GM18502 (cell line): Measurements from ENCODE around the gene RAMP1.

ENCODE experiments used
- ATAC-seq: cut with Tn5 transposase; IDR thresholded peaks from one replicate; pipeline ENCODE4 v1.9.1; 2021; ENCODE audit warnings: mild to moderate bottlenecking; ENCODE audit not compliant: unreplicated experiment, poor library complexity

Gene RAMP1

DNA sequence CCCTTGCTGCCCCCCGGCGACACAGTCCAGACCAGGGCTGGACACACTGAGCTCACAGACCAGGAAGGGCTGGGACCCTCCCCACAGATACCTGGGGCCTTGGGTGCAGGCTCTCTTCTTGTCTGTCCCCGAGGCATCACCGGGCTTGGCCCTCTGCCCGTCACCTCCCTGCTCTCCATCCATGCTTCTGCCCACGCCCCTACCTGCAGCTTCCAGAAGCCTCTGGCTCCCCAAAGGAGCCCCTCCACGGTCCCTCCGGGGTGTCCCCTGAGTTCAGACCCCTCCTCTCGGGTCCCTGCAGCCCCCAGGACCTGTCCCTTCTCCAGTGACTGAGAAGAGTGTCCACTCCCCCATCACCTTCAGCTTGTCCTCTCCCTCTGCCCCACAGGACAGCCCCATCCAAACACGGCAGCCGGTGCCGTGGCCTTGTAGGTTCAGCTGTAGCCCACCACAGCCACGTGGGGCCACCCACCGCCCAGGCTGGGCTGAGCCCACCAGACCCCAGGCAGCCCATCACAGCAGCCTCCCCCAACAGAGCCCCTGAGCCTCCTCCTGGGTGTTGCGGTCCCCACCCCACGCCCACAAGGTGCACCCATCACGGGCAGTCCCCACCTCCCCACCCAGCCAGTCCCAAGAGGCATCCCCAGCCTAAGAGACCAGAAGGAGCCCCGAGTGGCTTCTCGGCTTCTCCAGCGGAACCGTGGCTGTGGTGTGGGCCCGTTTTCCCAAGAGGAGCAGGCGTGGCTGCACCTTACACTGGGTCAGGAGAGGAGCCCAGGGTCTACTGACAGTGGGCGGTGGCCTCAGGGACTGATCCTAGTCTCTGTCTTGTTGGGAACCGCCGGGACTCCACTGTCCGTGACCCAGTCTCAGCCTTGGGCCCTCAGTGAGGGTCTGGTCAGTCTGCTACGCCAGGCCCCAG lies 53.1 kb downstream of the RAMP1 start:
- ATAC-seq: no peak

DNA sequence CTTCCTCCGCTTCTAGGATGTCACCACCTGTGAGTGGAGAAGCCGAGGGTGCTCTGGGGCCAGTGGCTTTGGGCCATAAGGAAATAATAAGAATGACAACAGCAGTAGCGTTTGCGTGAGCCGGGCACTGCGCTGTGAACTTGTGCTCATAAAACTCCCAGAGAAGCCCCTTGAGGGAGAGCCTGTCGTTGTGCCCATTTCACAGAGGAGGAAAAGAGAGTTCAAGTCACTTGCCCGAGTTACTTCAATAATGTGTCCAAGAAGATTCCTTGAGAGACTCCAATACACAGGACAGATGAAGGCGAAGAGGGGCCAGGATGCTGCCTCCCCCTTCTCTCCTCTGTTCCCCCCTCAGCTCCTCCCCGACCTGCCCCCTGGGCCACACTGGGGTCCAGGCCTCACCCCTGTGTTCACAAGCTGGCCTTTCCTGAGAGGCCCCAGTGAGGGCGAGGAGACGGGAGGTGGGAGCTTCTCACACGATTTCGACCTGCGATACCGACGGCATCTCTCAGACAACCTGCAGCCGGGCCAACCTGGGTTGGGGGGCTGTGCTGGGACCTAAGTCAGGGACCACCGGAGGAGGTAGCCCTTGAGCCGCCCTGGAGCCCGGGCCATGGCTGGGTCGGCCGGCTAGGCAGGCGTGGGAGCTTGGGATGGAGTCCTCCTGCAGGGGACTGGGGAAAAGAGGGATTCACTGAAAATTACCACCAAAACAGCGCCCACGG lies 53.9 kb downstream of the RAMP1 start:
- no peak for ATAC-seq

DNA sequence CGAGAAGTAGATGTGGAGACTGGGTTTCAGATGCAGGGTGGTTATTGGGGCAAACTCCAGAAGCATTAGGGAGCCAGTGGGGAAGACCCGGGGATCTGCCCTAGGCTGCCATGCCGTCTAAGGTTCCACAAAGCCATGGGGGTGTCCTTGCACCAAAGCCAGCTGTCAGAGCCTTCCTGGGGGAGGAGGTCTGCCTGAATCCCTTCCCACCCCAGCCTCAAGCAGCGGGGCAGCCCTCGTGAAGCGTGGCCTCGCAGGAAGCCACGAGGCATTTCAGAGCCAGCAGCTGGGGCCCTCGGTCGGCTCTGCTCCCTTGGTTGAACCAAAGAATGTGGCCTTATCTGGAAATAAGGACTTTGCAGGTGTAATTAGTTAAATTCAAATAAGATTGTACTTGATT lies 56.2 kb downstream of the RAMP1 start:
- no peak for ATAC-seq

DNA sequence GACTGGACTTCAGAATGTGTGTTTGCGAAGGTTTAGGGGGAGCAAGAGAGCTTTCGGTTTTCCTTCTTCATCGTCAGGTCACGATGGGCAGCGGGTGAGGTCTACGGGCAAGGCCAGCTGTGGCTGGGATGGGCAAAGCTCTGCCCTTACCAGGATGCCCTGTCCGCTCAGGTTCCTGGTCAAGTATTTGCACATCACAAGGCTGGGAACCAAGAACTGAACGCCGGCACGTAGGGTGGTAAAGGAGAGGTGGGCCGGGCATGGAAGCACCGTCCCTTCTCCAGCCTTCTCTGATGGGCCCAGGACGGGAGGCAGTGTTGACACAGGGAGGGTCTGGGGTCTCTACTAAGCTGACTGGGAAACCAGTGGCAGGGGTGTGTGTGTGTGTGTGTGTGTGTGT lies 56.9 kb downstream of the RAMP1 start:
- ATAC-seq: no peak

DNA sequence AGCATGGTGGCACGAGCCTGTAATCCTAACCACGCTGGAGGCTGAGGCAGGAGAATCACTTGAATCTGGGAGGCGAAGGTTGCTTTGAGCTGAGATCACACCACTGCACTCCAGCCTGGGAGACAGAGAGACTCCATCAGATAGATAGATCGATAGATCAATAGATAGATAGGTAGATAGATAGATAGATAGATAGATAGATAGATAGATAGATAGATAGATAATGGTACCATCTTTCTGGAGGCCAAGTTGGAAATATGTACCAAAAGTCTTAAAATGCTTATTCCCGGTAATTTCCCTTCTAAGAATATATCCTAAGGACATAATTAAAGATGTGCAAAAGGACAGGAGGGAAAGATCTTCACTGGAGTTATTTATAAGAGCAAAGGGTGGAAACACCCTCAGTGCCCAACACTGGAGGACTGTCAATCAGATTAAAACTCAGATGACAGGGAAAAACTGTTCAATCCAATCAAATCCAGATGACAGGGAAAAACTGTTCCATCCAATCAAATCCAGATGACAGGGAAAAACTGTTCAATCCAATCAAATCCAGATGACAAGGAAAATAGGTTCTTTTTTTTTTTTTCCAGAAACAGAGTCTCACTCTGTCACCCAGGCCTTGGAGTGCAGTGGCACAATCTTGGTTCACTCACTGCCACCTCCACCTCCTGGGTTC lies 58.4 kb downstream of the RAMP1 start:
- ATAC-seq: no peak

DNA sequence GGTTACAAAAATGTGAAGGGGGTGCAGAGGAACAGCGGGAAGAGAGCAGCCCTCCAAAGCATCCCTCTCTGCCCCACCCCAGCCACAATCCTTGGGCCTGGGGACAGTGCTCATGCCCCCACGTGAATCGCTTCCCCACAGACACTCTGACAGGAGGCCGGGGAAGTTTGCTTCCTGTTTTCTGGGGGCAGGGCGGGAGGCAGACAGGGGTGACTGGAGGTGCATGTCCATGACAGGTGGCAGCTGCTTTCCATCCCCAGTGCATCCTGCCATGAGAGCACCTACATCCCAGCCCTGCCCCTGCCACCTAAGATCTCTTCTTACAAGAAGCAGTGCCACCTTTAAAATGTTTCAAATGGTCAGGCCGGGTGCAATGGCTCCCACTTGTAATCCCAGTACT lies 60.2 kb downstream of the RAMP1 start:
- no peak for ATAC-seq

DNA sequence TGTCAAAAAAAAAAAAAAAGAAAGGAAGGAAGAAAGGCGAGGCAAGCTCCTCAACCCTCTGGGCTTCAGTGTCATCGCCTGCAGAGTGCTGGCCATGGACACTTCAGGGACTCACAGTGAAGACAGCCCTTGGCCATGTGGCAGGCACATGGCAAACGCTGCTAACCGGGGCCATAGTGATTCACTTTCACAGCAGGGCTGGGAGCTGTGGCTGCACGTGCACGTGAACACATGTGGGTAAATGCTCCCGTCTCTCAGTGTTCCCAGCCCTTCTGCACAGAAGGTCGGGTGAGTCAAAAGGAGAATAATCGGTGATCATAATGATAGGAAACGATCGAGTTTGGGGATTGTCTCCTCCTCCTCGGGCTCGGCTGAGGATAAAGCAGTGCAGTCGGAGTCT lies 61.2 kb downstream of the RAMP1 start:
- no peak for ATAC-seq

DNA sequence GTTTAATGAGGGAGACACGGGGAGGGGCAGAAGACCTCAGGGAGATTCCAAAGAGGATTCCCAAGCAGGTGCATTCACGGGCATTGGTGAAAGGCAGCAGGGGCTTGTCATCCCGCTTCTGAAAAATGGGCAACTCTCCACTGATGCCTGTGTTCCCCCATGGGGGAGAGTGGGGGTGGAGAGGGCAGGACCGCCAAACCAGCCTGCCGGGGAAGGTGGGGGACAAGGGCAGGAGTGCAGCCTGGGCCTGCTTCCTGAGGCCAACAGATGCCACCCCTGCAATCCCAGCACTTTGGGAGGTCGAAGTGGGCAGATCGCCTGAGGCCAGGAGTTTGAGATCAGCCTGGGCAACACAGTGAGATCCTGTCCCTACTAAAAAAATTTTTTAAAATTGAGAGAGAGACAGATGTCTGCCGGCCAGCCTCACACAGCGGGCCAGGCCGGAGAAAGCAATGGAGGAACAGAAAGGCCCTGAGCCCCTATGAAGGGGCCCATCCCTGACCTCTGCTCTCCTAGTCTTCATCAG lies 62.6 kb downstream of the RAMP1 start:
- ATAC-seq: no peak

DNA sequence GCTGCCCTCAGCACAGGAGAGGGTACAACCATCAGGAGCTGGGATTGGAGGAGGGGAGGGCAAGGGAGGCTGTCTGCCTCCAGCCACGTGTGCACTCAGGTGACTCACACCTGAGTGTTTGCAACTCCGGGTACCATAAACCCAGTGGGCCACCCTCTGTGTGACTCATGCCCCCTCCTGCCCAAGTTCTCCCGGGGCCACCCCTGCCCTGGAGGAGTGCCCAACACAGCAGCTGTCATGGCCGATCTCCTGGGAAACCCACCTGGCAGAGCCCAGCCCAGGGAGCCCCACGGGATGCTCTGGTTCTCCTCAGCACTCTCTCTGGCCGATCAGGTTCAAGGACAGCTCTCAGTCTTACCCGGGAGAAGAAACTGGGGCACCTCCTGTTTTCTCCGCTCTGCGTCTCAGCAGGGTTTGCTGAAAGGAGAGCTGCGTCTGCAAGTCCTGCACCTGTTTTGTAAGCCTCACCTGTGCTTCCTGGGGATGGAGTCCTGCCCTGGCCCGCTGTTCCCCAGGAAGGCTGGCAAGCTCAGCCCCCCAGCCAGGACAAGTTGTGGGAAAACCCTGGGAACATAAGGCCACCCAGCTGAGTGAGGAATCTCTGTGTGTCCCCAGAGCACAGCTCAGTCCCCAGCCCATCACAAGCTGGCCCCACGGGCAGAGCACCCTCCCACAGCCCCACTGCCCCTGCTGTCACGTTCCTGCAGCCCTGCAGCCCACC lies 63.4 kb downstream of the RAMP1 start:
- no peak for ATAC-seq

DNA sequence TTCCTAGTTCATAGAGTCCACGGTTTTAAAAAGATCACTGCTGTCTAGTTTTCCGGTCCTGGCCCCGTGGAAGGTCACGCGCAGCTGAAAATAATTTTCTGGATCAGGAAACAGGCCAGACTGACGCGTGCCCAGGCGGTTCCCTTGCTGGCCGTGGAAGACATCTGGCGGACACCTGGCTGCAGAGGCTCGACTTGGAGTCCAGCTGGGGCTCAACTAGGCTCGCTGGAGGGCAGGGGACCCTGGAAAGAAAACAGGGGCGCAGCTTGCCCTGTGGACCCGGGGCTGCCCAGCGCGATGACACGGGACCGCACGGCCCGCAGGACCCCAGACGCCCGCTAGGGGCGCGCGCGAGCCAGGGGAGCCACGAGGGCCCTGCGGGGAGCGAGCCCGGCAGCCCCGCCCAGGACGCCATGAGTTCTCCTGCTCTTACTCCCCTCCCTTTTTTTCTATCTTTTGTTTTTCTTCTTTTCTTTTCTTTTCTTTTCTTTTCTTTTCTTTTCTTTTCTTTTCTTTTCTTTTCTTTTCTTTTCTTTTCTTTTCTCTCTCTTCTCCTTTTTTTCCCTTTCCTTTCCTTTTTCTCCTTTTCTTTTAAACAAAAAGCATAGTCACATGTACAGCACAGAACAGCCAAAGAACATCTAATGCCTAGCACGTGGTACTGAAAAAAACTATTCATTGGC lies 64.2 kb downstream of the RAMP1 start:
- ATAC-seq: peak; percentile 83

DNA sequence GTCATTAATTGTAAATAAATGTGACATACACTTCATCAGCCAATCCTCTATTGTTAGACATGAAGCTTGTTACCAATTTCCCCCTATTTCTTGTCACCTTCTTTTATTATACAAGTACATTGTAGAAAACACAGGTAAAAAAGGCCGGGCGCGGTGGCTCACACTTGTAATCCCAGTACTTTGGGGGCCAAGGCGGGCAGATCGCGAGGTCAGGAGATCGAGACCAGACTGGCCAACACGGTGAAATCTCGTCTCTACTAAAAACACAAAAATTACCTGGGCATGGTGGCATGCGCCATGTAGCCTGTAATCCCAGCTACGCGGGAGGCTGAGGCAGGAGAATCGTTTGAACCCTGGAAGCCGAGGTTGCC lies 64.7 kb downstream of the RAMP1 start:
- no peak for ATAC-seq

DNA sequence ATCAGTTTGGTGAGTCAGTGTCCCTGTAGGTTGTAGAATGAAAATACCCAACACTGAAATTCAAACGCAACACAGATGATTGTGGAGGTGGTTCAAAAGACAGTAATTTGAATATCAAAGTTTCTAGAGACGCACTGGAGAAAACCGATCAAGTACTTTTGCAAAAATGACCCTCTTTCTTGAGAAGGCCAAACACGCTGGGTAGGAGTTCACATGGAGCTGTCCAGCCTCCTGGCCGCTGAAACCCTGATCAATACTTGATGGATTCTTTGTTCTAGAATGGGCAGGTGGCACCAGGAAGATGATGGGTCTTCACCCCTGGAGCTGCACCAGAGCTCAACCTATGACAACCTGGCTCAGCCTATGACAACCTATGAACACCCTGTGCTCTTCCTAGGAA lies 67.7 kb downstream of the RAMP1 start:
- ATAC-seq: no peak

DNA sequence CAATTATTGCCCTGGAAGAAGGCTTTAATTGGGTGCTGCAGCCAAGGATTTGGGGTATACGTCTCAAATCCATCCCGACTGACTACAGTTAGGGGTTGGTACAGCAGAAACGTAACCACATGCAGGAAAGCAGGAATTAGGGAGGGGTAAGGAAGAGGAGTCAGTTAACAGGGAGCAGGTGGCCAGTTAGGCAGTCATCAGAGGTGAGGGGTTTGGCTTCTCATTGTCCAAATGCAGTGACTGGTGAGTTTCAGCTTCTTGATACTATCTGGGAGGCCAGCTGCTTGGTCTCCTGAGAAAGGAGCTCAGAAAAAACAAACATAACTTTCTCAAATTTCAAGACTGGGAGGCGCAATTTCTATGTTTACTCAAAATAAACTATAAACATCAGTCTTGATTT lies 68.6 kb downstream of the RAMP1 start:
- ATAC-seq: no peak

DNA sequence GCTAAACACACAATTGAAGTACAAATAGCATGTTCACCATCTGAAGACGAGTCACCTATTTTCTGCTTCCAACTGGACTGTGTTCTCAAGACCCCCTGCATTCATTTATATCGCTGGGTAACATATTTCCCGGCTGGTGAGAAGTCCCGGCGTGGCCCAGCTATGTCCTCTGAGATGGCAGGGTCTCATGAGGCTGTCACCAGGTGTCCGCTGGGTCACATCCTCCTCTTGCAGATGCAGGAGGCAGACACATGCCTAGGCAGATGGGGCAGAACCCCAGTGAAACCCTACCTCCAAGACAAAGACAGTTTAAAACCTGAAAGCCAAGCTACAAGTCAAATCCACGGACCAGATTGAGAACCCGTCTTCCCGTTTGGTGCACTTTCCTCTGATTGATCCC lies 70.6 kb downstream of the RAMP1 start:
- ATAC-seq: no peak

DNA sequence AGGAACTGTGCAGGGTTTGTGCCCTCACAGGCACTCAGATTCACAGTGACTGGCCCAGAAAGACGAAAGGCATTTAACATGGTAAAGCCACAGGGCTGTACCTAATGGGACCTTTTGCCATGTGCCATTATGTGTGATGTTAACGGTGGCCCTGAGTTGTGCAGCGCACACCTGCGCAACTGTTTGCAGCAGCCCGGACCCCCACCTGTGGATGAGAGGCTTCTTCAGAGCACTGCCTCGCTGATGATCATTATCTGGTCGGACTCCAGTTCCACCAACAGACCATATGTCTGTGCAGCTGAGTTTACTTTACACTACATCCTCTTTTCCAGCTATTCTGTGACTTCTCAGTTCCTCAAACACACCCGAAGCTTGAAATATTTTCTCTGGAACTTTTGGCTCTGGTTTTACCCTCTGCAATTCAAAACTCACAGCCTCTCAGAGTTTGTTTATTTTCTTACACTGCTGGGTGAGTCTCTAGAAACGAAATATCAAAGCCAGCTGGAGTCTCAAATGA lies 71.8 kb downstream of the RAMP1 start:
- ATAC-seq: no peak

DNA sequence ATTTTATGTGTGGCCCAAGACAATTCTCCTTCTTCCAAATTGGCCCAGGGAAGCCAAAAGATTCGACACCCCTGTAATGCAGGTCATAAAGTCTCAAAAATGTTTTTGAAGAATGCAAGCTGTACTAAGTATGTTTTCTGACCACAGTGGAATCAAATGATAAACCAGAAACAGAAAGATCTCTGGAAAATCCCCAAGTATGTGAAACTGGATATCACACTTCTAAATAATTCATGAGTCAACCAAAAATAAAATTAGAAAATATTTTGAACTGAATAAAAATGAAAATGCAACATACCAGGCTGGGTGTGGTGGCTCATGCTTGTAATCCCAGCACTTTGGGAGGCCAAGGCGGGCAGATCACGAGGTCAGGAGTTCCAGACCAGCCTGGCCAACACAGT lies 73.3 kb downstream of the RAMP1 start:
- ATAC-seq: no peak

DNA sequence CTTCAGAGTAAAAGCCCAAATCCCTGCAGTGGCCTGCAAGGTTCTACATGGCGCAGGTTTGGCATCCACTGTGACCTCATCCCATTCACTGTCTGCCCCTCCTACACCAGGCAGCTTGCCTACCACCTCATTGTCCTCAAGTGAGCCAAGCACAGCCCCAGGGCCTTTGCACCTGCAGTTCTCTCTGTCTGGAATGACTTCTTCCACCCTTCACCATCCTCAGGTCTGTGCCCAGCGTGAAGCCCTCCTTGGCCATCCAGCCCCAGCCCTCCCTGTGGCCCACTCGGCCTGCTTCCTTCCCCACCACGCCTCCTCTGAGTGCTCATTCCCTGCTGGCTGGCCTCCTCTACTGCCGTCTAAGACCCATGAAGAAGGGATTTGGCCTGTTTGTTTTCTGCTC lies 74.8 kb downstream of the RAMP1 start:
- ATAC-seq: no peak

DNA sequence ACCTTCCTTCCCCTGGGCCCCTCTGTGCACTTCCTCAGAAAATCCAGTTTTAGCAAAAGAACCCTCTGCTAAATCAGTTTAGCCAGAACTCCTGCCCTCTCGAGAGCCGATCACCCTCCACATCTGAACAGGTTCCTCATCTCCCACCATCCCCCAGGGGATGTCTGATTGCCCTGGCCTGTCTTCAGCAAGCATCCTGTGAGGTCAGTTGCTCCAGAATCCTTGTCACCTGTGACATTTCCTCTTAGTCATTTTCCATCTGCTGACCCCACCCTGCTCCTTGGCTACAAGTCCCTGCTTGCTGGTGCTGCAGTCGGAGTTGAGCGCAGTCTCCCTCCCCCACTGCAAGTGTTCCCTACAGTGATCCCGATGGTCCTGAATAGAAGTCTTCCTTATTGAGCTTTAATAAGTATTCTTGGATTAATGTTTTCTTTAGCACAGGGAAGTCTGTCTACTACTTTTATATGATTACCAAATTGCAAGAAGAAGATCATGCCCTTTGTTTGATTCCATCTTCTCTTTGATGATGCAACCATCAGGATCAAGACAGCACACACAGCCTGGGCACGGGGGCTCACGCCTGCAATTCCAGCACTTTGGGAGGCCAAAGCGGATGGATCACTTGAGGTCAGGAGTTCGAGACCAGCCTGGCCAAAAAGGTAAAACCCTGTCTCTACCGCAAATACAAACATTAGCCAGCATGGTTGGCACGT lies 76.5 kb downstream of the RAMP1 start:
- ATAC-seq: no peak

DNA sequence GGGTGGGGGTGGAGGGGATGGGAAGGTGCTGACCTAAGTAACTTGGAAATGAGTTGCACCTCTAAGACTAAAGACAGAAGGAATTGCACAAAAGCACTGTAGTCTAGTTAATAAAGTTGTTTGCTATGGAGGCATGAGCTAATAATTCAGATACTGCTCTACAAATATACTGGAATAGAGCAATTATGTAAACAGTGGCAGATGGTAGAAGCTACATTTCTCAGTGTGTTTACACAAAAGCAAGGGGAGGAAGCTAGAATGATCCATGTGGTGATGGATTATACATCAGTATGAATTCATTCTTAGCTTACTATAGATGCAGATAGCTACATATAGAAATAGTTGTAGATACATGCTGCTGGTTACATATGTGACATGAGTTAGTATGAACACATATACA lies 79.8 kb downstream of the RAMP1 start:
- no peak for ATAC-seq
